HG03442 (cell line): ENCODE measurements around the gene ZBTB25.

Source experiments
- ATAC-seq: cut with Tn5 transposase; IDR thresholded peaks from one replicate; pipeline ENCODE4 v1.9.1; 2021; ENCODE audit warnings: mild to moderate bottlenecking, moderate library complexity; ENCODE audit not compliant: unreplicated experiment

ZBTB25 gene

GRCh38 chr14:64401949-64402348, 101.7 kb downstream of the ZBTB25 start:
- no peak for ATAC-seq

GRCh38 chr14:64400829-64401459, 102.7 kb downstream of the ZBTB25 start:
- ATAC-seq: no peak
